ENCODE results near the gene OBP2B.

DNA sequence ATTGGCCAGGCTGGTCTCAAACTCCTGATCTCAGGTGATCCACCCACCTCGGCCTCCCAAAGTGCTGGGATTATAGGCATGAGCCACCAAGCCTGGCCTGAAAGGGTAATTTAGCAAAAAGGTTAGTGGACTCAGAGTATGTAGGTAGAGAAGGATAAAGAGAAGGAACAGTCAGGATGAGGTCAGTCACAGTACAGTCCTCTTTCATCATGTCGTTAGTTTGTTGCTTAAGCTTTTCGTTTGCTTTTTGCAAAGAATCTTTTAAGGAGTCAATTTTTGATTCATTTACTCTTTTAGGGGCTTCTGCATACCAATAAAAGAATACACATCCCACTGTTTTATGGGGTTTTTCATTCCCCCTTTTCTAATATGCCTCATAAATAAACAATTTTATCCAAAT lies 27.5 kb downstream of the OBP2B start:
- TF ChIP-seq CTCF (conservative IDR thresholded peaks at IDR 0.05 in 1 of 2, IDR thresholded peaks at IDR 0.05 in 1 of 2; ENCODE audit: low read depth in 1 of 2, low read length in 2 of 2) (no peak), EZH2 (IDR thresholded peaks at IDR 0.05; ENCODE audit: low read length, missing control alignments) (no peak)
